T-helper 1 cell treated with Interleukin-12 subunit alpha and Interleukin-12 subunit beta and Interleukin-4 antibody, amounts not matched to agents 30 ng/mL and 1 ng/mL, for 36 hours (primary cell): ENCODE data around the gene VTN. TPM values are rescaled to one million over a fixed set of nuclear protein-coding genes. Genes with fewer than 3 reads are reported as not detected.

Source experiments
- intact Hi-C: fragments of 100-400 bp; cut with micrococcal nuclease; formaldehyde crosslinking; loops from one replicate; pipeline ENCODE4 v1.15.1; 2024
- total RNA-seq: library from RNA; stranded (reverse); gene quantifications from 2 replicates; pipeline ENCODE4 v1.2.3, GENCODE V29; 2022

Gene VTN
- total RNA-seq, 1 donor from 2014 or later, result 0.12 TPM

GRCh38 chr17:28327709-28328108, 42.4 kb downstream of the VTN start:
- intact Hi-C loops, result no loop called here

- intact Hi-C loops, result no loop called here
Observed at GRCh38 chr17:28327031-28327607, 43.0 kb downstream of the VTN start.

GRCh38 chr17:28326114-28326513, 44.0 kb downstream of the VTN start:
- intact Hi-C loops, result no loop called here

GRCh38 chr17:28325211-28325610, 44.9 kb downstream of the VTN start:
- intact Hi-C loops, result no loop called here

GRCh38 chr17:28324781-28325180, 45.3 kb downstream of the VTN start:
- intact Hi-C loops, result no loop called here

- intact Hi-C loops, result no loop called here
Observed at GRCh38 chr17:28324267-28324745, 45.8 kb downstream of the VTN start.

- intact Hi-C loops, result no loop called here
Observed at GRCh38 chr17:28320215-28321061, 49.7 kb downstream of the VTN start.

- intact Hi-C loops, result loop anchor here (1.0 to 5.0 kb wide), 8 partner anchors 16 to 511 kb away; partner anchors contain the start of genes IFT20, POLDIP2, SARM1 and SPAG5
Observed at GRCh38 chr17:28319598-28319935, 50.5 kb downstream of the VTN start.

- intact Hi-C loops, result loop anchor here (1.0 to 5.0 kb wide), 10 partner anchors 16 to 510 kb away; partner anchors contain the start of genes IFT20, LYRM9, POLDIP2 and SARM1
Observed at GRCh38 chr17:28318759-28319597, 51.1 kb downstream of the VTN start, which contains the start of gene TMEM97. TSS of gene TMEM97 (plus strand) at chr17:28319200. CDS start at chr17:28319240, 40 bp downstream.

GRCh38 chr17:28317966-28318758, 51.9 kb downstream of the VTN start:
- intact Hi-C loops, result loop anchor here (1.0 to 5.0 kb wide), 5 partner anchors 91 to 509 kb away; partner anchors contain the start of genes LYRM9 and UNC119

Other genes with a start within 250 kb of the VTN start
- 26.9 and 30.3 TPM in 2 replicates for gene TMEM97, start 51.1 kb downstream of the VTN start, total RNA-seq
- gene IFT20, start 34.8 kb downstream of the VTN start, total RNA-seq, result 23.4 and 23.6 TPM in 2 replicates
- 26.9 and 32.4 TPM in 2 replicates for gene TNFAIP1, start 34.5 kb downstream of the VTN start, total RNA-seq
- gene POLDIP2, start 12.8 kb downstream of the VTN start, total RNA-seq, result 68.3 and 70.8 TPM in 2 replicates
- not detected in 2 replicates for gene SEBOX, start 5.1 kb downstream of the VTN start, total RNA-seq
- 29.1 and 29.8 TPM in 2 replicates for gene SARM1, start 1.4 kb upstream of the VTN start, total RNA-seq
- 2.3 and 2.9 TPM in 2 replicates for gene SLC46A1, start 35.9 kb upstream of the VTN start, total RNA-seq
- gene SLC13A2, start 103.3 kb upstream of the VTN start, total RNA-seq, result not detected in 2 replicates
- not detected in 2 replicates for gene FOXN1, start 136.0 kb upstream of the VTN start, total RNA-seq
- gene UNC119, start 182.3 kb upstream of the VTN start, total RNA-seq, result 138 and 160 TPM in 2 replicates
- gene PIGS, start 201.2 kb upstream of the VTN start, total RNA-seq, result 71.9 and 73.6 TPM in 2 replicates
- 142 and 146 TPM in 2 replicates for gene ALDOC, start 206.6 kb upstream of the VTN start, total RNA-seq
- gene SPAG5, start 228.7 kb upstream of the VTN start, total RNA-seq, result 96.4 and 101 TPM in 2 replicates
- 31.8 and 32.1 TPM in 2 replicates for gene RSKR, start 243.9 kb upstream of the VTN start, total RNA-seq